Keratinocyte (primary cell): Measurements from ENCODE around the gene HBZ. TPM values are rescaled to one million over a fixed set of nuclear protein-coding genes. Genes with fewer than 3 reads are reported as not detected.
"Not testable (repeated sequence)": the region's sequence is repeated elsewhere in the genome, so short reads cannot be mapped to it uniquely, and the experiment has no call there.

Experiments
- DNase-seq: peaks from one replicate; pipeline ENCODE4 v3.0.0-alpha.2; 2011; ENCODE audit warnings: low read depth, missing footprints, low spot score
- FAIRE-seq: peaks from 2 replicates; lab custom pipeline; 2011; peaks lifted over from hg19 to GRCh38; lab: Jason Lieb, UNC
- H2AFZ ChIP-seq: 2 replicates; pipeline ENCODE4 v1.6.0; 2012; ENCODE audit warnings: low read length, control low read depth, inconsistent platforms; ENCODE audit not compliant: control insufficient read depth
- H3K27ac ChIP-seq: 2 replicates; pipeline ENCODE4 v1.5.1; 2011; ENCODE audit warnings: low read length; ENCODE audit not compliant: control insufficient read depth, insufficient read depth
- H3K27me3 ChIP-seq: 3 replicates; pipeline ENCODE4 v1.6.0; 2011; ENCODE audit warnings: low read length; ENCODE audit not compliant: control insufficient read depth, insufficient read depth; ENCODE audit errors: extremely low read depth
- H3K36me3 ChIP-seq, 2 experiments: 2 replicates in 1 of 2; 3 replicates in 1 of 2; pipeline ENCODE4 v1.5.1; 2011; ENCODE audit warnings: low read length in 2 of 2, mild to moderate bottlenecking in 1 of 2; ENCODE audit not compliant: control insufficient read depth in 2 of 2, insufficient read depth in 2 of 2; ENCODE audit errors: extremely low read depth in 1 of 2
- H3K4me1 ChIP-seq: 3 replicates; pipeline ENCODE4 v1.5.1; 2011; ENCODE audit warnings: low read length; ENCODE audit not compliant: control insufficient read depth, insufficient read depth; ENCODE audit errors: extremely low read depth
- H3K4me2 ChIP-seq: 3 replicates; pipeline ENCODE4 v1.6.0; 2011; ENCODE audit warnings: low read depth, low read length; ENCODE audit not compliant: control insufficient read depth, insufficient read depth; ENCODE audit errors: extremely low read depth
- H3K4me3 ChIP-seq, 3 experiments: fragments of 200-600 bp in 1 of 3; sonication (generic) in 1 of 3; 2 replicates in 2 of 3; 3 replicates in 1 of 3; pipeline ENCODE4 v1.5.1; 2011 to 2016; ENCODE audit warnings: low read length in 3 of 3, mild to moderate bottlenecking in 3 of 3, control low read depth in 2 of 3, inconsistent platforms in 1 of 3, low read depth in 1 of 3, mixed read lengths in 1 of 3, mixed run types in 1 of 3, moderate library complexity in 1 of 3; ENCODE audit not compliant: control insufficient read depth in 2 of 3, insufficient read depth in 2 of 3; ENCODE audit errors: extremely low read depth in 1 of 3
- H3K79me2 ChIP-seq: 2 replicates; pipeline ENCODE4 v1.6.0; 2012; ENCODE audit warnings: low read length; ENCODE audit not compliant: control insufficient read depth, insufficient read depth
- H3K9ac ChIP-seq: 3 replicates; pipeline ENCODE4 v1.6.0; 2011; ENCODE audit warnings: low read length; ENCODE audit not compliant: control insufficient read depth, insufficient read depth; ENCODE audit errors: extremely low read depth
- H3K9me1 ChIP-seq: 3 replicates; pipeline ENCODE4 v1.6.0; 2011; ENCODE audit warnings: low read length; ENCODE audit not compliant: control insufficient read depth, insufficient read depth; ENCODE audit errors: extremely low read depth
- H3K9me3 ChIP-seq: 2 replicates; pipeline ENCODE4 v1.5.1; 2012; ENCODE audit warnings: low read depth, low read length; ENCODE audit not compliant: control insufficient read depth
- H4K20me1 ChIP-seq: 3 replicates; pipeline ENCODE4 v1.6.0; 2011; ENCODE audit warnings: low read length; ENCODE audit not compliant: control insufficient read depth, insufficient read depth; ENCODE audit errors: extremely low read depth
- CTCF ChIP-seq, 3 experiments: IDR thresholded peaks in 1 of 3; conservative IDR thresholded peaks in 1 of 3; optimal IDR thresholded peaks in 1 of 3; 2 replicates in 2 of 3; 3 replicates in 1 of 3; pipeline versions ENCODE3 to v1.5.1; 2011; ENCODE audit warnings: low read length in 3 of 3, mild to moderate bottlenecking in 3 of 3, moderate library complexity in 2 of 3, control low read depth in 1 of 3, inconsistent platforms in 1 of 3; ENCODE audit not compliant: insufficient read depth in 2 of 3; ENCODE audit errors: extremely low read depth in 1 of 3
- EZH2 ChIP-seq: IDR thresholded peaks from one replicate; pipeline ENCODE4 v1.6.1; 2012; ENCODE audit warnings: inconsistent platforms, mild to moderate bottlenecking, low read length, moderate library complexity
- dilution Hi-C: fragments of 300-500 bp; cut with MboI; formaldehyde crosslinking; loops from one replicate; pipeline ENCODE4 v1.7.0; 2020; ENCODE audit warnings: low sequenced_read_pairs; ENCODE audit not compliant: extremely low pct_ligation_motif_present
- polyA plus RNA-seq, 5 experiments: library from polyadenylated mRNA; depleted of rRNA in 3 of 5; stranded (reverse) in 3 of 5; stranded (forward) in 1 of 5; unstranded in 1 of 5; fragments of >200 nt; gene quantifications; 1 replicate in 1 of 5; 2 replicates in 3 of 5; 3 replicates in 1 of 5; pipeline versions ENCODE4 v1.2.1 to v1.2.3, GENCODE V29; 2011 to 2012; ENCODE audit warnings: missing spikeins in 2 of 5, low read depth in 1 of 5, low replicate concordance in 1 of 5

Gene HBZ
- polyA plus RNA-seq, 1 donor (not counting 4 experiments of a cell fraction or from before 2014, with no cell fraction given), result not detected

- H4K20me1 ChIP-seq, H3K9ac ChIP-seq, H3K4me2 ChIP-seq, dilution Hi-C loops, H3K4me1 ChIP-seq, H3K9me3 ChIP-seq, H3K9me1 ChIP-seq, H3K4me3 ChIP-seq, H3K36me3 ChIP-seq, H3K79me2 ChIP-seq, DNase-seq, H3K27ac ChIP-seq, FAIRE-seq, H2AFZ ChIP-seq: not testable (repeated sequence)
- H3K27me3 ChIP-seq, result peaks cover 63% of the 10 kb centered on the region
Measured at GRCh38 chr16:176477-177382, 24.3 kb downstream of the HBZ start, which contains the start of gene HBA1. Gene HBA1, plus strand, starts transcription at chr16:176680. Its CDS starts 37 bp downstream, at chr16:176717.

- no peak overlapping the region for H2AFZ ChIP-seq
- dilution Hi-C loops, result no loop called here
- DNase-seq (no peak), FAIRE-seq (no peak)
- H3K9ac ChIP-seq, result no peak overlapping the region
- no peak overlapping the region for H3K27ac ChIP-seq
- H4K20me1 ChIP-seq, result no peaks in the 10 kb centered on the region
- no peaks in the 10 kb centered on the region for H3K79me2 ChIP-seq
- no peak overlapping the region for H3K4me2 ChIP-seq
- no peaks in the 10 kb centered on the region for H3K9me3 ChIP-seq
- no peaks in the 10 kb centered on the region for H3K9me1 ChIP-seq
- H3K4me1 ChIP-seq, result peaks cover 8% of the 10 kb centered on the region
- H3K36me3 ChIP-seq, result no peaks in the 10 kb centered on the region
- no peak overlapping the region for H3K4me3 ChIP-seq
- TF ChIP-seq EZH2 (no peak), CTCF (optimal IDR thresholded peaks at IDR 0.05 in 1 of 3, IDR thresholded peaks at IDR 0.05 in 1 of 3, conservative IDR thresholded peaks at IDR 0.05 in 1 of 3; ENCODE audit: extremely low read depth in 1 of 3, insufficient read depth in 2 of 3, low read length in 3 of 3) (no peak)
- H3K27me3 ChIP-seq, result peaks cover 60% of the 10 kb centered on the region
Measured at GRCh38 chr16:177394-177822, 25.0 kb downstream of the HBZ start.
